Ramos (cell line): ENCODE measurements around the gene LHFPL5.

Experiments
- in situ Hi-C: fragments of 300-500 bp; cut with MboI; formaldehyde crosslinking; loops from one replicate; pipeline ENCODE4 v1.14.3; 2022; ENCODE audit warnings: low sequenced_read_pairs; ENCODE audit not compliant: unreplicated experiment

LHFPL5 gene

GRCh38 chr6:35788423-35788982, 16.6 kb upstream of the LHFPL5 start:
- in situ Hi-C loops, result no loop called here

- in situ Hi-C loops, result no loop called here
Observed at GRCh38 chr6:35790683-35791082, 14.5 kb upstream of the LHFPL5 start.

GRCh38 chr6:35794536-35795452, 10.4 kb upstream of the LHFPL5 start:
- in situ Hi-C loops, result no loop called here

GRCh38 chr6:35795453-35796071, 9.6 kb upstream of the LHFPL5 start:
- in situ Hi-C loops, result no loop called here

GRCh38 chr6:35796236-35796635, 8.9 kb upstream of the LHFPL5 start:
- in situ Hi-C loops, result no loop called here

- in situ Hi-C loops, result no loop called here
Observed at GRCh38 chr6:35797837-35798526, 7.2 kb upstream of the LHFPL5 start.

GRCh38 chr6:35798706-35799105, 6.4 kb upstream of the LHFPL5 start:
- in situ Hi-C loops, result no loop called here

- in situ Hi-C loops, result no loop called here
Observed at GRCh38 chr6:35801148-35801547, 4.0 kb upstream of the LHFPL5 start.

- in situ Hi-C loops, result no loop called here
Observed at GRCh38 chr6:35808688-35809087, 3.5 kb downstream of the LHFPL5 start.

- in situ Hi-C loops, result no loop called here
Observed at GRCh38 chr6:35809809-35810208, 4.7 kb downstream of the LHFPL5 start.

GRCh38 chr6:35810971-35811698, 6.0 kb downstream of the LHFPL5 start:
- in situ Hi-C loops, result no loop called here

- in situ Hi-C loops, result no loop called here
Observed at GRCh38 chr6:35811699-35811995, 6.5 kb downstream of the LHFPL5 start.

- in situ Hi-C loops, result no loop called here
Observed at GRCh38 chr6:35817515-35817914, 12.4 kb downstream of the LHFPL5 start.

- in situ Hi-C loops, result no loop called here
Observed at GRCh38 chr6:35823601-35824000, 18.4 kb downstream of the LHFPL5 start.

GRCh38 chr6:35824552-35825192, 19.5 kb downstream of the LHFPL5 start:
- in situ Hi-C loops, result no loop called here

- in situ Hi-C loops, result no loop called here
Observed at GRCh38 chr6:35829306-35829705, 24.2 kb downstream of the LHFPL5 start.

- in situ Hi-C loops, result no loop called here
Observed at GRCh38 chr6:35831257-35832007, 26.3 kb downstream of the LHFPL5 start.

- in situ Hi-C loops, result no loop called here
Observed at GRCh38 chr6:35833536-35833935, 28.4 kb downstream of the LHFPL5 start.

- in situ Hi-C loops, result no loop called here
Observed at GRCh38 chr6:35839019-35839418, 33.9 kb downstream of the LHFPL5 start.
